ENCODE results near the gene TRPV4.

DNA sequence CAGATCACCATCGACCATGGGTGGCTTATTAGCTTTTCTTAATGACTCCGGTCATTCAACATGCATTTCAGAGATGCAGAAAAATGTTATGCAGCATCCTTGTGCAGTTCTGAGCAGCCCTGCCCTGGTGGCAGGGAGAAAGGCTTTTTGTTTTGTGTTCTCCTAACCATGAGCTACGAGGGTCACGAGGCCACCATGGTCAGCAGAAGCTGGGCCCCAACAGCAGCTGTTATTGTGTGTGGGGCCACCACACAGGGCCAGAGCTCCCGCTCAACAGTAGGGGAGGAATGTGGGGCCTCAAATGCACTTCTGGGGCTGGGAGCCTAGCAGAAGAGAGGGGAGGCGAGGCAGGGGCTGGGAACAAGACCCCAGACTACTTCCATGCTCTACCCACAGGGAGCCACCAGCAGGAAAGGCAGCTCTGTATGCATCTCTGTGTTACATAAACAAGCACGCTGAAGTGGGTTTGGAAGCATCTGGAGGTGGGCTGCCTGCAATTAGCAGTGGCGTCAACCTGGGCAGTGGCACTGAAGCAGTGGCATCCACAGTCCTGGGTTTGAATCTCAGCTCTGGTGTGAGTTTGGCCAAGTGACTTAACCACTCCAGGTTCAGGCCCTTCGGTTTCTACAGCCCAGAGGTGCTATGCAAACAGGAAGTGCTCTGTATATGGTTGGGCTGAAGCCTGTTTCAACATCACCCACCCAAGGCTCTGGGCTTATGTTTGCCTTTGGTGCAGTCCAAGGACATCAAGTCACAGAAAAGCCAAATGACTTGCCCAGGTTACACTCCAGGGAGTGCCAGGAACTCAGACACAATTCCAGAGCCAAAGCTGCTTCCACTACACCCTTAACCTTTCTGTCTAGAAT, 30.9 kb upstream of the TRPV4 start:
- TF ChIP-seq EZH2 (IDR thresholded peaks at IDR 0.05) (no peak), POLR2AphosphoS5 (IDR thresholded peaks at IDR 0.05; ENCODE audit: borderline replicate concordance, low read depth, low read length) (no peak), FOXP2 (optimal IDR thresholded peaks at IDR 0.05; ENCODE audit: control extremely low read depth, extremely low read length, insufficient read depth) (no peak)

Measured in SK-N-MC (cell line).